Stimulated activated naive B cell treated with anti-CD40 and anti-IgM and Interleukin-4, amounts not matched to agents 10 μg/mL and 1 μg/mL and 100 μg/mL, for 72 hours (primary cell): Measurements from ENCODE around the gene PADI1.

ENCODE experiments used
- ATAC-seq, 2 donors: fragments of 150-1000 bp; cut with Tn5 transposase; replicated peaks; 2 replicates each; pipeline ENCODE4 v1.10.0; 2021; ENCODE audit warnings: moderate library complexity in 1 of 2
- DNase-seq: peaks from one replicate; pipeline ENCODE4 v3.0.0; 2021
- H3K27ac Mint-ChIP-seq: one replicate; pipeline ENCODE4 v1.8.0; 2022; ENCODE audit warnings: mild to moderate bottlenecking, mixed read lengths
- H3K27me3 Mint-ChIP-seq, 2 donors: one replicate each; pipeline ENCODE4 v1.8.0; 2022; ENCODE audit warnings: mixed read lengths in 2 of 2
- H3K36me3 Mint-ChIP-seq, 2 donors: one replicate each; pipeline ENCODE4 v1.8.0; 2022; ENCODE audit warnings: mixed read lengths in 2 of 2, mild to moderate bottlenecking in 1 of 2
- H3K4me1 Mint-ChIP-seq, 2 donors: one replicate each; pipeline ENCODE4 v1.8.0; 2022; ENCODE audit warnings: mixed read lengths in 2 of 2, mild to moderate bottlenecking in 1 of 2
- H3K4me3 Mint-ChIP-seq, 2 donors: one replicate each; pipeline ENCODE4 v1.8.0; 2022; ENCODE audit warnings: mild to moderate bottlenecking in 2 of 2, mixed read lengths in 2 of 2, moderate library complexity in 1 of 2
- H3K9me3 Mint-ChIP-seq, 2 donors: one replicate each; pipeline ENCODE4 v1.8.0; 2022; ENCODE audit warnings: mixed read lengths in 2 of 2, mild to moderate bottlenecking in 1 of 2

The PADI1 gene

DNA sequence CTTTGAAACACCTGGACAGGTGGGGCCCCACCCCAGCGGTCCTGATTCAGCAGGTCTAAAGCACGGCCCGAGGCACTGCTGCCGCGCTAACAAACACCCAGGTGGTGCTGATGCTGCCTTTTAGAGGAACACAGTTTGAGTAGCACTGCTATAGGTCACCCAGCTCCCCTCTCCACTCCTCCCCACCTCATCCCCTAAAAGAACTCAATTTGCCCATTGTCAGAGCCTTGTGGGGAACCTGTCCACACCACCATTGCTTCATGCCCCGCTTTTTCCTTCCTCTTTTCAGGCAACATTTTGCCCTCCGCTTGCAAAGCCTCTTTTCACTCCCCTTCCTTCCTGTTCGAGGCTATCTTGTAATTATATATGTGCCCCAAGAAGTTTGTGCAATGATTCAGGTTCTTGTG, 76.8 kb downstream of the PADI1 start:
- Mint-ChIP-seq H3K27ac (no peak overlapping the region), H3K4me3 (no peak overlapping the region), H3K27me3 (peaks cover 26 to 36% of the 10 kb centered on the region in 2 donors), H3K4me1 (peaks cover 6 to 7% of the 10 kb centered on the region in 2 donors), H3K36me3 (no peaks in the 10 kb centered on the region), H3K9me3 (no peaks in the 10 kb centered on the region)
- ATAC-seq, result no peak
- no peak for DNase-seq

DNA sequence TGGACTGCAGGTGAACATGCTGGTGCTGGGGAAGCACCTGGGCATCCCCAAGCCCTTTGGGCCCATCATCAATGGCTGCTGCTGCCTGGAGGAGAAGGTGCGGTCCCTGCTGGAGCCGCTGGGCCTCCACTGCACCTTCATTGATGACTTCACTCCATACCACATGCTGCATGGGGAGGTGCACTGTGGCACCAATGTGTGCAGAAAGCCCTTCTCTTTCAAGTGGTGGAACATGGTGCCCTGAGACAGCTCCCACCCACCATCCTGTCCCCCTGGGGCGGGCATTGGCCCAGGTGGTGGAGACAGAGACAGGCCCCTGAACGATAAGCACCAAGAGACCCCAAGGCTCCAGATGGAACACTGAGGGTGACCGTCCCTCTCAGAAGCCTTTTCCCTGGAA, 77.9 kb downstream of the PADI1 start:
- DNase-seq (no peak), ATAC-seq (no peak)
- H3K27me3 Mint-ChIP-seq, result peaks cover 26 to 31% of the 10 kb centered on the region in 2 donors
- no peak overlapping the region for H3K27ac Mint-ChIP-seq
- no peaks in the 10 kb centered on the region for H3K9me3 Mint-ChIP-seq
- no peaks in the 10 kb centered on the region for H3K36me3 Mint-ChIP-seq
- peaks cover 6 to 7% of the 10 kb centered on the region in 2 donors for H3K4me1 Mint-ChIP-seq
- no peak overlapping the region for H3K4me3 Mint-ChIP-seq

DNA sequence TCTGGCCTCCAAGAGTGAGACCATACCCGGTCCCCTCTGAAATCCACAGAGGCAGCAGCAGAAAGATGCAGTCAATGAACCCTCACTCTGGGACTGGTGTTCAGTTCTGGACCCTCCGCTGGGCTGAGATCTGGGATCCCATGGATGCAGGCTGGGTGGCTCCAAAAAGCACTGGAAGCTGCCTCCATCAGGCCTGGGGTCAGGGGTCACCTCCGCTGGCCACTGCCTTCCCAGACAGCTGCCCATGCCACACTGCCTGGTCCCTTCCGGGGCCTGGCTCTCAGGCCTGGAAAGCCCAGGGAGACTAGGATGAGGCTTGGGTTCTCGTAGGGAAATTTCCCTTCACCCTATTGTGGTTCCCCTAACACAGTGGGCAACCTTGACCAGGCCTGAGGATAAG, 81.7 kb downstream of the PADI1 start:
- Mint-ChIP-seq H3K27ac (no peak overlapping the region), H3K27me3 (peaks cover 26 to 31% of the 10 kb centered on the region in 2 donors), H3K4me1 (peaks cover 5 to 6% of the 10 kb centered on the region in 2 donors), H3K9me3 (no peaks in the 10 kb centered on the region), H3K4me3 (no peak overlapping the region), H3K36me3 (no peaks in the 10 kb centered on the region)
- no peak for ATAC-seq
- DNase-seq, result no peak

DNA sequence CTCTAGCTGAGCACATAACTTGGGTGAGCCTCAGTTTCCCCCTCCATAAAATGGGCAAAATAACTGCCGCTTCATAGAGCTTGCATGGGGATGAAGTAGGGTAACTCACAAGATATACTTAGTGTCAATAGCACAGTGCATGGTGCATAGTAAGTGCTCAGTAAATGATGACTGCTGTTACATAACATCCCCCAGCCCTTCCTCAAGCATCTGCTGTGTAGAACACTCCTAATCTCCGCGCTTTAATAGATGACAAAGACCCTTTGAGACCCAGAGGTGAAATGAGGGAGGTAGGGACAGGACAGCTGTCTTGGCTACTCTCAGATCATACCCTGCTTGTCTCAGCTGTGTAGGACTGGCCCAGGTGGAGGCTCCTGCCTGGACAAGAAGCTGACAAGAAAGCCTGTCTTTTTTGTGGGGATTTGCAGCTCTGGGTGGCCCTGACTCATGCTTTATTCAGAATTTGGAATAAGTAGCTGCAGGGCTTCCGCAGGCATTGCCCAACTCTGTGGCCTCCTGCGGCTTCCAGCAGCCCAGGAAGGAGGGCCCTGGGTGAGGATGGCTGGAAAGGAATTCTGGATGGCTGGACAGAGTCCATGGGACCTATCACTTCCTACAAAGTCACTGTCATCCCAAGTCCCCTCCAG, 82.3 kb downstream of the PADI1 start:
- Mint-ChIP-seq H3K4me3 (no peak overlapping the region), H3K36me3 (no peaks in the 10 kb centered on the region), H3K9me3 (no peaks in the 10 kb centered on the region), H3K27ac (no peak overlapping the region), H3K27me3 (peaks cover 21 to 25% of the 10 kb centered on the region in 2 donors), H3K4me1 (peaks cover 0 to under 1% of the 10 kb centered on the region in 2 donors)
- no peak for DNase-seq
- ATAC-seq, result no peak

DNA sequence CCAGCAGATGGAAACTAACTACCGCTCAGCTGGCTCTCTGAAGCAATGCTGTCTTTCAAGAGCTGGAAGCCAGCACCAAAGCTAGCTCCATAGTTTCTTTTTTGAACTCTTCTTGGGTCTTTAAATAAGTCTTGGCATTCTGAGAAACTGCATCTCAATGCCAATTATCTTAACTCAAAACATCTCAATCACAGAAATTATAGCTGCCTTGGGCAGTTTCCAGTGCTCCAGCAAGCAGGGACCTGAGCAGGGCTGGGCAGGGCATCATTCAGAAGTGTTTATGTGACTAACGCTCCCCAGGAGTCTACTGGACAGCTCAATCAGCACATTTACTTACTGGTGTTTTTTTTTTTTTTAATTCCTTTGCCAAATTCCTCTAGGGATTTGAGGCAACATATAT, 84.8 kb downstream of the PADI1 start:
- no peak for ATAC-seq

DNA sequence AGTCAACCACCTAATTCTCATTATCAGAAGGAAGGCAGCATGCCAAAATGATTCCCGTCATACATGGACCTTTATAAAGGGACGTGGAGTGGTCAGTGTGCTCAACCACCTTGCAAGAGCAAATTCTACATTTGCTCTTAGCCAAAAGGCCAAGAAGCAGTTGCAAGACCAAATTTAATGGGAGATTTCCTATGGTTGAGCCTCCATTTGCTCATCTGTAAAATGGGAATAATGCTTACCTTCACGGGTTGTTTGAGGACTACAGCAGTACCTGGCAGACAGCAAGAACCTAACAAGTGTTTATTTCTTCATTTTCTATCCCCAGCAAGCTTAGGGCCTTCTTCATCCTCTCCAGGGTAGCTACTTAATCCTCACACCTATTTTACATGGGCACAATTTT, 85.6 kb downstream of the PADI1 start:
- ATAC-seq, result no peak
- Mint-ChIP-seq H3K36me3 (no peaks in the 10 kb centered on the region), H3K27ac (no peak overlapping the region), H3K4me3 (no peak overlapping the region), H3K4me1 (no peaks in the 10 kb centered on the region), H3K9me3 (no peaks in the 10 kb centered on the region), H3K27me3 (peaks cover 16 to 19% of the 10 kb centered on the region in 2 donors)
- DNase-seq, result no peak

More for the DNA sequence above, 84.8 kb downstream of the PADI1 start:
- DNase-seq, result no peak
- Mint-ChIP-seq H3K9me3 (no peaks in the 10 kb centered on the region), H3K4me1 (no peaks in the 10 kb centered on the region), H3K4me3 (no peak overlapping the region), H3K27me3 (peaks cover 20 to 24% of the 10 kb centered on the region in 2 donors), H3K27ac (no peak overlapping the region), H3K36me3 (no peaks in the 10 kb centered on the region)

DNA sequence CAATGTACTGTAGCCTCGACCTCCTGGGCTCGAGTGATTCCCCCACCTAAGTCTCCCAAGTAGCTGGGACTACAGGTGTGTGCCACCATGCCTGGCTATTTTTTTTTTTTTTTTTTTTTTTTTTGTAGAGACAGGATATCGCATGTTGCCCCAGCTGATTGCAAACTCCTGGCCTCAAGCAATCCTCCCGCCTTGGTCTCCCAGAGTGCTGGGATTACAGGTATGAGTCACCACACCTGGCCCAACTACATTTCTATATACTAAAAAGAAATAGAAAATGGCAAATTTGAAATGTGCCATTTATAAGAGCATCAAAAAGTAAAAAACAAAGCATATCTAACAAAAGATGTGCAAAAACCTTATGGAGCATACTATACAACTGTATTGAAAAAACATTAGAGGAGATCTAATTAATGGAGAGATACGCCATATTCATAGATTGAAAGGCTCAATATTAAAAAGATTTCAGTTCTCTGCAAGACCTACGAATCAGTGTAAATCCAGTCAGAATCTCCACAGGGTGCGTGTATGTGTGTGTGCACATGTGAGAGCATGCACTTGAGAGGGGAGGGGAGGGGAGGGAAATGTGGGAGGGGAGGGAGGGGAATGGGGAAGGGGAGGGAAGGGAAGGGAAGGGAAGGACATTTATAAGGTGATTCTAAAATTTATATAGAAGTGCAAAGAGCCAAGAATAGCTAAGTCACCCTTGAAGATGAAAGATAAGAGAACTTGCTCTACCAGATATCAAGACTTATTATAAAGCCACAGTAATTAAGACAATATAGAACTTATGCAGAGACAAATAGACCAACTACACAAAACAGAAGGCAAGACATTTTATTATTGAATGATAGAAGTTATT, 87.6 kb downstream of the PADI1 start:
- Mint-ChIP-seq H3K27me3 (peaks cover 12 to 25% of the 10 kb centered on the region in 2 donors), H3K9me3 (no peaks in the 10 kb centered on the region), H3K27ac (no peak overlapping the region), H3K36me3 (no peaks in the 10 kb centered on the region), H3K4me1 (no peaks in the 10 kb centered on the region), H3K4me3 (no peak overlapping the region)
- DNase-seq (no peak), ATAC-seq (no peak)

DNA sequence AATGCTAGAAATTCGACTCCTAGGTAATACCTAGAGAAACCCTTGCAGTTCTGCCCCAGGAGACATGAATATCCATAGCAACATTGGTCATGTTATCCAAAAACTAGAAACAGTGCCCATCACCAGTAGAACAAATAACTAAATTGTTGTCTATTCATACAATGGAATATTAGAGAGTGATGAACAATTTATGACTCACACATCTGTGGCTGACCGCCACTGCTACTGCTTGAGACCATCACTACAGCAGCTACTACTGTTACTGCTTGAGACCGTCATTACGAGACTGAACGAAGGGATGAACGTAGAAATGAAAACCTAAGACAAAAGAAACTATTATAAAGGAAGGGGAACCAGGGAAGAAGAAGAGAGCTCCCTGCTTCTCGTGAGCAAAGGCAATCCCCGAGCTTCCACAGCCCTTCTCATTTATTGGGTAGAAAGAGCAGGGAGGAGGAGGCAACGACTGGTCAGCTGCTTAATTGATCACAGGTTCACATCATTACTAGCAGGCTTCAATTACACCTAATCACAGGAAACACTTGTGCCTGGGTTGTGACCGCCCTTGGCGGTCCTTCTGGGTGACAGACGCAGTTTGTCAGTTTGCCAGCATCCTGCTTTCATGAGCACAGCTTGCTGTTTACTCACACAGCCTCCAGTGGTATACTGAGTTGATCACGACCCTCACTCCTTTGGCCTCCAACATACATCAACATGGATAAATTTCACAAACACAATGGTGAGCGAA, 88.9 kb downstream of the PADI1 start:
- no peak for ATAC-seq
- peaks cover 12 to 25% of the 10 kb centered on the region in 2 donors for H3K27me3 Mint-ChIP-seq
- H3K4me3 Mint-ChIP-seq, result no peak overlapping the region
- peaks cover 0 to 2% of the 10 kb centered on the region in 2 donors for H3K9me3 Mint-ChIP-seq
- H3K4me1 Mint-ChIP-seq, result no peaks in the 10 kb centered on the region
- H3K36me3 Mint-ChIP-seq, result no peaks in the 10 kb centered on the region
- DNase-seq, result no peak
- H3K27ac Mint-ChIP-seq, result no peak overlapping the region

DNA sequence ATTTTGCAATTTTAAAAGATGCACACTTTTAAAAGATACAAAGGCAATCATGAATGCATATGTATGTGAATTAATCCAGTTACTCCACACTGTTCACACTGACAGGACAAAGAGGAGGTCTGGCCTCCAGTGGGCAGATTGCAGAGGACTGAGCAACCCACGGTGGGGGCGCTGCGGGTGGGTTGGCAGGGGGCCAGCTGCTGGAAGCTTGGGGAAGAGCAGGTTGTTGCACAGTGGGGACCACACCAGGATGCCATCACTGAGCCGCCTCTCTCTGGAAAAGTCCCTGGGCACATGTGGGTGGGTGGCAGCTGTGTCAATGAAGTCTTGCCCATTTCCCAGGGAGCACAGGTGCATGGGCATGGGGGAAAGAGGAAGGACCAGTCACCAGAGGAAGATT, 90.4 kb downstream of the PADI1 start:
- no peak overlapping the region for H3K27ac Mint-ChIP-seq
- peaks cover 15 to 25% of the 10 kb centered on the region in 2 donors for H3K27me3 Mint-ChIP-seq
- H3K4me3 Mint-ChIP-seq, result no peak overlapping the region
- ATAC-seq (no peak), DNase-seq (no peak)
- H3K36me3 Mint-ChIP-seq, result no peaks in the 10 kb centered on the region
- peaks cover 0 to 7% of the 10 kb centered on the region in 2 donors for H3K9me3 Mint-ChIP-seq
- no peaks in the 10 kb centered on the region for H3K4me1 Mint-ChIP-seq
